HG02610 (cell line): ENCODE results near the gene TMSB15C.

Experiments
- ATAC-seq: cut with Tn5 transposase; IDR thresholded peaks from one replicate; pipeline ENCODE4 v1.9.1; 2021; ENCODE audit warnings: mild to moderate bottlenecking, moderate library complexity; ENCODE audit not compliant: unreplicated experiment

TMSB15C gene

DNA sequence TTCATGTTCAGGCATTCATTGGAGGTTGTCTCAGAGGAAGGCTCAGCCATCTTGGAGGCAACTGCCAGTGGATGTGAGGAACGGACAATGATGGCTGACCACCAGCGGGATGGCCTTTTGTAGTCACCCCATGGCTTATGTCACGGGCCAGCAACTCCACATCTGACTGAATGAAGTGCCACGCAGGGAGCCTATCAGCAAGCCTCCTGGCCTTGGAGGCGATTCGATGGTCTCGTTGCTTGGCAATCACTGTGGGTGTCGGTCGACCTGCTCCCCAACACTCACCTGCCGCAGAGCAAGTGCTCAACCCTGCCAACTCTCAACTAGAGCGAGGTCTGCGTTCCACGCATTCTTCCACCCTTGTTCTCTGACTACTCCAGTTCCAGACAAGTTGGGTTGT is 28.9 kb downstream of the TMSB15C start:
- ATAC-seq = no peak

DNA sequence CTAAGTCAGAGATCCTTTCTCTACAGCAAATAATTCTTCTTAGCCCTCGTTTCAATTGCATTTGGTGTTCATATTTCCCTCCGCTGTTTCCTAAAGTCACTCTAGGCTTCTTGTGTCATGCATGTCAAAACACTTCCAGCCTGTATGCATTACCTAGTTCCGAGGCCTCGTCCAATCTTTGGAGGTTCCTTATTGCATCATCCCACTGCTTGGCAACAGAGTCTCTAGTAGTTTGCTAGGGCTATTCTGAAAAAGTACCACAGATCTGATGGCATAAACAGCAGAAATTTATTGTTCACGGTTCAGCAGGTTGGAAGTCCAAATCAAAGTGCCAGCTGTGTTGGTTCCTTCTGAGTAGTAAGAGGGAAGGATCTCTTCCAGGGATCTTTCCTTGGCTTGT is 30.4 kb downstream of the TMSB15C start:
- ATAC-seq = no peak

DNA sequence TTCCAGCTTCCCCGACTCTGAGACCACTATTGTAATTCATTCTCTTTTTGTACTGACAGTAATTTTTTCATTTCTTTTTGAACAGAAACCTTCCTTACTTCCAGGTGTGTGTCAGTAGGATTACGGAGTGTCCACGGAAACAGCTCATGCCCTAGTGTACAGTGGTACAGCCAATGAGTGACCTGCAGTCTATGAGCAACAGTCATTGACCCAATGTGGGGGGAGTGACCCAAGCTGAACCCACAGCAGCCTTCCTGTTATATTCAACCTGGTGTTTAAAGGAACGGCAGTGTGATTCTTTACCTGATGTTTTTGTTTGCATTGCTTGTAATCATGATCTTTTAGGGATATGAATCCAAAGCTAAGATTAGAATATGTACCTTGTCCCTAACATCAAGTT is 35.0 kb downstream of the TMSB15C start:
- ATAC-seq = no peak

DNA sequence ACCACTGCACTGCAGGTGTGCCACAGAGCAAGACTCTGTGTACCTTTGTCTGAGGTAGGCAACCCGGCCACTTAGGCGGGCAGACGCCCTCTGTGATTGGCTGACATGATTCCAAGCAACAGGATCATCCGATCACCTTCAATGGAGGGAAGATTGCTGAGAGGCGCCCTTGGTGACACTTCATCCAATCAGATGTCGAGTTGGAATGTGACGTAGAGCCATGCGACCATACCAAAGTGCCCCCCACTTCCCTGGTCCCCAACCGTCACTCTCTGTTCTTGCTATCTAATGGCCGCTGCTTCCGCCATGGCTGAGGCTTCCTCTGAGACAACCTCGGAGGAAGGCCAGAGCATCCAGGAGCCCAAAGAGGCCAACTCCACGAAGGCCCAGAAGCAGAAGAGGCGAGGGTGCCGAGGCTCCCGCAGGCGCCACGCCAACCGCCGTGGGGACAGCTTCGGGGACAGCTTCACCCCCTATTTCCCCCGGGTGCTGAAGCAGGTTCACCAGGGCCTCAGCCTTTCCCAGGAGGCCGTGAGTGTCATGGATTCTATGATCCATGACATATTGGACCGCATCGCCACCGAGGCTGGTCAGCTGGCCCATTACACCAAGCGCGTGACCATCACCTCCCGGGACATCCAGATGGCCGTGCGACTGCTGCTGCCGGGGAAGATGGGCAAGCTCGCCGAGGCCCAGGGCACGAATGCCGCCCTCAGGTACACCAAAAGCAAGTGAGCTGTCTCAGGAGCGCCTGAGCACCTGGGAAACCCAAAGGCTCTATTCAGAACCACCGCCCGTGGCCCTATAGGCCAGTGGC is 36.1 kb downstream of the TMSB15C start, which contains the start of gene H2BW2:
Gene H2BW2, plus strand, starts transcription at position 268 of the 817 bp plus-strand sequence. Its CDS starts 39 bp downstream, at position 307.
- no peak for ATAC-seq
